GM21737 (cell line): Measurements from ENCODE around the gene TCP11.

Experiments
- ATAC-seq: cut with Tn5 transposase; IDR thresholded peaks from one replicate; pipeline ENCODE4 v1.9.1; 2021; ENCODE audit warnings: mild to moderate bottlenecking, moderate library complexity; ENCODE audit not compliant: unreplicated experiment

TCP11 gene

DNA sequence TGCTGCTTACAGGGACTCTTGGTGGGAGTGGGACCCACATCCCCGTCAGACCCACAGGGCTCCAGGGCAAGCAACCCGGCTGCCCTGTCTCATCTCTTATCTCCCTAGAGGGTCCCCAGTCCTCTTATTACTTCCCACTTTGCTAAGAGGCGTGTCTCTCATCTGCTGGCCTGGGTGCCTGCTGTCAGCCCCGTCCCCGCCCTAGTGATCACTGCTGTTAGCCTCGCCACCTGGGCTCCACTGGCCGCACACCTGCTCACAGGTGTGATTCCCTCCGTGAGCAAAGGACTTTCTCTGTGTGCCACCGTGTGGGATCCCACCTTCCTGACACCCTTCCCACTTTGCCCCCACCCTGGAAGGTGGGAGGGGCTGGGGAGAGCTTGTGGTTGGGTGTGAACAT, 57.6 kb downstream of the TCP11 start:
- no peak for ATAC-seq

DNA sequence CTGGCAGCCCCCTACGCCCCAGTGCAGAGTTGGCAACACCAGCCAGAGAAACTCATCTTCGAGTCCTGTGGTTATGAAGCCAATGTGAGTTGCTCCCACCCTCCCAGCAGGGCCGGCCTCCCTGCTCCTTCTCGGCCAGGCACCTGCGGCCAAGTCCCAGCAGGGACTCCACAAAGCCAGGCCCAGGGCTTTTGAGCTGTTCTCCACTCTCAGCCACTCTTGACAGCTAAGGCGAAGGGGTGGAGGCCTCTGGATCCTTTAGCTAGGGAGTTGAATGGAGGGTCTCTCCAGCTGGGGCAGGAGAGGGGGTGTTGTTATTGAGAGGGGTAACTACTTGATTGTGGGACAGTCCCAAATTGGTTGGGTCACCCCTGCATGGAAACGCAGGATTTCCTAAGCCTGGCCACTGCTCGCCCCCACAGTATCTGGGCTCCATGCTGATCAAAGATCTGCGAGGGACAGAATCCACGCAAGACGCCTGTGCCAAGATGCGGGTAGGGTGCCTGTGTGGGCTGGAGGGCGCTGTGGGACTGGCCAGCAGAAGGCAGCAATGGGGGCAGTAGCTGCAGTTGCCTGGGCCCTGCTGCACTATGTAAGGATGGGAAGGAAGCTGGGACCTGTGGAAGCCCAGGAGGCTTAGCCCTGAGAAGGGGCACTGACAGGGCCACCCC, 58.3 kb downstream of the TCP11 start:
- ATAC-seq: no peak

DNA sequence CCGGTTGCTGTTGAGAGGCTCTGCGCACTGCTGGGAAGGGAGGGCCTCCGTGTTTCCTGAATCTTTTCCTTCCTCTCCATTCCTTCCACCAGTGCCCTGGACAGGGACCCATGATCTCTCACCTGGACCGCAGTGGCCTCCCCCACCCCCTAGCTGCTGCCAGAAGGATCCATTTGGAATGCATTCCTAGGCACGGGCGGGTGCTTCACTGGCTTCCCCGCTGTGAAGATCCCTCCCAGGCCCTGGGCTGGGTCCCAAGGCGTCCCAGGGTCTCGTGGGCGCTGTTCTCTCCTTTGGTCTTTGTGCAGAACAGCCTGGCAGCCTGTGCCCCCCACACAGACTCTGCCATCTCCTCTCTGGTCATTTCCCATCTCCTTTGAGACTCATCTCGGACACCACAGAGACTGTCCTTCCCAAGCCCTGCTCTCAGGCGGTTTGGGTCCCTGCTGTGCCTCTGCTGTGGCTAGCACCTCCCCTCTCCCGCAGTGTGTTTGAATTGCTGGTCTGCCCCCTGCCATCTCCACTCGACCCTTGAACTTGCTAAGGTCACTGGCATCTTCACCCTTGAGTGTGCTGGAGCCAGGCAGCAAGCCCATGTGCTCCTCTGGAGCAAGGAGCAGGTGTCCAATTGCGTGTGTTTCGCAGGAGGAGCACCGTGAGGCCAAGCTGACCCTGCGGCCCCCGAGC, 59.0 kb downstream of the TCP11 start:
- no peak for ATAC-seq

DNA sequence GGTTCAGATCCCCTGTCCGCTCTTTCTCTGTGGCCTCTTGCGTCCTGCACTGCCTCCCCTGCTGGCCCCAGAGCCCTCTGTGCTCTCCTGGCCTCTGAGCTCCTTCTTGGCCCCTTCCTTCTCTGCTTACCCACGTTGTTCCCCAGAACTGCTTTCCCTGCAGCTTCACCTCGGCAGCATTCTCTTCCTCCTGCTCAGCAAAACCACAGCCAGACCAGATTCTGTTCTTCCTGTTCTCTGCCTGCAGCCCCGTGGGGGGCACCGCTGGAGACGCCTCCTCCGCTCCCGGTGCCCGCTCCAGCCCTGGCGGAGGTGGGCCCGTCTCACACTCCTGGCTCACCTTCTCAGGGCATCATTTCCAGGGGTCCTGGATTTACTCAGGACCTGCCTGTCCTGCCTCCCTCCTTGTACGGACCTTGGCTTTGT, 59.7 kb downstream of the TCP11 start:
- no peak for ATAC-seq

DNA sequence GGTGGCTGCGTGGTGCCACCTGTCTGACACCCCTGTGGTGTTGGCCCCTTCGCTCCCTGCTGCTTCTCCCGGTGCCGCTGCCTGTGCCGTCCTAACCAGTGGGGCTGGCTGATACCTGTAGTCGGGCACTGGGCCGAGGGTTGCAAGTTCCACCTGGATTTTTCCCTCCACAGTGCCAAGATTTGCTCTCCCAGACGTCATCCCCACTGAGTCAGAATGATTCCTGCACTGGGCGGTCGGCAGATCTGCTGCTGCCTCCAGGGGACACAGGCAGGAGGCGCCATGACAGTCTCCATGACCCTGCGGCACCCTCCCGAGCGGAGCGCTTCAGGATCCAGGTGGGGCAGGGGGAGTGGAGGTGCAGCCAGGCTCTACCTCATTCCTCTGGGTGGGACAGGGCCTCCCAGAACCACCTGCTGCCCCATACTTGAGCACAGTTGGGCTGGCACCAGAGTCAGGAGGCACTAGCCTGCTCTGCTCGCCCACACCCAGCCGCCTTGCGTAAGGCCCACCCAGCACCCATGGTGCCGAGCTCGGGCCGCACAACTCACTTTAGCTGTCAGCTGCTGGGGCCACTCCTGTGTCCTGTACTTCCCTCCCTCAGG, 60.2 kb downstream of the TCP11 start:
- no peak for ATAC-seq

DNA sequence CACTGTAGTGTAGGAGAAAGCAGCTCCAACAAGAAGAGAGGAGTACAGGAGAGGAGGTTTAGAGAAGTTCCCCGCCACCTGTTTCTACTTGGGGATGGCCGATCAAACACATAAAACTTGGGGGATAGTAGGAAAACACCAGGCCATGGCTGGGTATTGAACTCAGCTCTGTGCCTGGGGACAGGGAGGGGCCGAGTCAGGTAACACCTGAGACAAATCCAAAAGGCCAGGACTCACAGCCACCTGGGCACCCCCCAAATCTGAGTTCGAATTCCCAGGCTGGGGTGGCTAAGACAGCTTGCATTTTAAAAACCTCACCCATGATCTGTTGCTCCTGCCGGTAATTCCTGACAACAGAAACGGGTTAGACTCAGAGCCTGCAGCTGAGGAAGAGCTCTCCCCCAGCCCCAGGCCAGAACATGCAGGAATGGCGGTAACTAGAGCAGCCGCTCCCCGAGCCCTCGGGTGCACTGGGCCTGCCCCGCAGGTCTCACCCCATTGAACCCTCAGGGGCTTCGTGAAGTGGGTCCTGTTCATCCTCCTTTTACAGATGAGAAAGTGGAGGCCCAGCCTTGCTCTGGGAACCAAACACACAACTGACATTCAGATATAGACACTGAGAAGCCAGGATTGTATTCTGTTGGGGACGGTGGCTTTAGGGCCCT, 61.0 kb downstream of the TCP11 start:
- ATAC-seq: no peak

DNA sequence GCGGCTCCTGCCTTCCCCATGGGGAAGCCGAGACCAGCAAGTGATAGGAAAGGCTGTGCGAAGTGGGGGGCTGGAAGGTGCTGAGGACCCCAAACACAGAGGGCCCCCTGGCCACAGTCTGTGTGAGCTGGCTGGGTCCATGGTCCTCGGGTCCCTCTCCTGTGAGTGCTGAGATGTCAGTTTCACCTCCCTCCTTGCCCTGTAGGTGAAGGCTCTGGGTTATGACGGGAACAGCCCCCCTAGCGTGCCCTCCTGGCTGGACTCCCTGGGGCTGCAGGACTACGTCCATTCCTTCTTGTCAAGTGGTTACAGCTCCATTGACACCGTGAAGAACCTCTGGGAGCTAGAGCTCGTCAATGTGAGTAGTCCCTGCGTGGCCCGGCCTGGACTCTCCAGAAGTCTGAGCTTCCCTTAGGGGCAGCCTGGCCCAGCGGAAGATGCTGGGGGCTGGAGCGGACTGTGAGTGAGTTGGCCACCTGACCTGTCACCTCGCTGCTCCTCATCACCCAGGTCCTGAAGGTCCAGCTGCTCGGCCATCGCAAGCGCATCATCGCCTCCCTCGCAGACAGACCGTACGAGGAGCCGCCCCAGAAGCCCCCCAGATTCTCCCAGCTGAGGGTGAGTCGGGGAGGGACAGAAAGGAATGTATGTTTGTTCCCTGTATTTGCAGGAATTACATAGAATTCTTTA, 61.7 kb downstream of the TCP11 start:
- no peak for ATAC-seq

DNA sequence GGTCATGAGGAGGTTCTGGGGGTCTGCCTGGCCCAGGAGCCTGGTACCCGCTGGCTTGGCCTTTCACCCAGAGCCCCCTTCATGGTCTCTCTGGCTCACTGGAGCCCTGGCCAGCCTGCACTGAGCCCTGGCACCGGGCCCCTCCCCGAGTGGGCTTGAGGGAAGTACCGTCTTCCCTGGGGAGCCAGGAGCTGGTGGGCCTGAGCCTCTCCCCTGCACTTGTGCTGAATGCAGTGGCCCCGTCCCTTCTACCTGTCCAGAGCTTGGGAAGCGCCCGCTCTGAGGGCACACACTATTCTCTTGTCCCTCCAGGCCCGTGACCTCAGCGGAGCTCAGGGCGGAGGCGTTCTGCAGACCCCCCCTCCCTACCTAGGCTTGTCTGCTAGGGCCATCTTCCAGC, 62.2 kb downstream of the TCP11 start:
- ATAC-seq: no peak

DNA sequence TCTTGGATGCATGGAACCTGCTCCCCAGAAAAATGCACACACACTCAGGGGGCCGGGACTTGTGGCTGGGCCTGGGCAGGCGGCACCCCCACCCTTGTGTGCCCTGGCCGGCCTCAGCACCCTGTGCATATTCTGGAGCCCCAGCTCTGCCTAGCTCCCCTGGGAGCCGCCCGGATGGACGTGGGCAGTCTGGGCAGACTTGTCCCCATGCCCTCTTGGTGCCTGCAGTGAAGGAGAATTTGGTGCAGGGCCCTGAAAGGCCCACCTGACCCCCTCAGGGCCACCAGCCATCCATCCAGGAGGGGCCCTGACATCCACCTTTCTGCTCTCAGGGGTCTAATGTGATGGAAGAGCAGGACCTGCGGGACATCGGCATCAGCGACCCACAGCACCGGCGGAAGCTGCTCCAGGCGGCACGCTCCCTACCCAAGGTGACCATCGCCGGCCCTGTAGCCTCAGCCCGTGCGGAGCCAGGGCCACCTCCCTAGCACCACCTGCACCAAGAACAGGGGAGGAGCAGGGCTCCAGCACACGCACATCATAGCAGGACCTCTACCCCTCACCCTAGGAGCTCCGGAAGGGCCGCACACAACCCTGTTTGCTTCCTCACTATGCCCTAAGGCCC, 62.8 kb downstream of the TCP11 start:
- ATAC-seq: no peak

DNA sequence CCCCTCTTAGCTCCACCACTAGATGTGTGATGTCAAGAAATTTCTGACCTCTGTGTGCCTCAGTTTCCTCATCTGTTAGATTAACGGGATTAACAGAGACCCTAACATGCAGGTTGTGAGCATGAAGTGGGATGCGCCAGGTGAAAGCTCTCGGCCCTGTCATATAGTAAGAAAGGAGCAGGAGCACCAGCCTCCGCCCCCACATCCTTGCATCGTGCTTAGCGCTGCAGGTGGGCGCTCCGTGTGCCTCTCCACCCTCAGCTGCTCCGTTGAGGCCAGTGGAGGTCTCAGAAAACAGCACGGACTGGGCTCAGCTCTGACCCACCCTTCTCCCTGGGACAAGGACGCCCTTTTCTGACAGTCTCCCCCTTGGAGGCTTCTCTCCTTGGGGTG, 63.4 kb downstream of the TCP11 start:
- no peak for ATAC-seq

DNA sequence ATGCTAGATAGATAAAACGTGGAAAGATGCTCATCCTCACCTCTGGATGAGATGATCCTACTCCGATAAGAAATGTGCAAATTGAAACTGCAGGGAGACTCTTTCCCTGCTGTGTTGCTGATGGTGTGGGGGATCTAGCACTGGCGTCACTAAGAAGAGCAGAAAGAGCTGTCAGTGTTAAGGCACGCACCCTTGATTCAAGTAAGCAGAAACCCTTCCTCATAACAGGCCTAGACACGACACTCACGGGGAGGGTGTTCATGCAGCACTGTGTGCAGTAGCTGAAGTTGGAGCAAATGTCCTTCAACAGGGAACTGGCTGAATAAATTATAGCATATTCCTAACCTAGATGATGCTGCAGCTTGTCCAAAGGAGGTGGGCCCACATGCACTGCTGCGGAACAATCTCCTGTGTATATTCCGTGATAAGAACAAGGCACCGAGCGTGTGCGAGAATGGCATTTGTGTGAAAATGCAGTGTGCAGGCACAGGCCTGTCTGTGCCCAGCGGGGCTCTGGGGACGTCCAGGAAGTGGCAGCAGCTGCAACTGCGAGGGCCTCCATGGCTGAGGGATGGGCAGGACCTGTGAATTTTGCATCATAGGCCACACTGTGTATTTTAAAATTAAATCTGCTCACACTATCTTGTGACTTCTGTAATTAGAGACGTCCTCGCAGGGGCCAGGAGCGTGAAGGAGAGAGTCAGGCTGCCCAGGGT, 64.0 kb downstream of the TCP11 start:
- ATAC-seq: no peak

DNA sequence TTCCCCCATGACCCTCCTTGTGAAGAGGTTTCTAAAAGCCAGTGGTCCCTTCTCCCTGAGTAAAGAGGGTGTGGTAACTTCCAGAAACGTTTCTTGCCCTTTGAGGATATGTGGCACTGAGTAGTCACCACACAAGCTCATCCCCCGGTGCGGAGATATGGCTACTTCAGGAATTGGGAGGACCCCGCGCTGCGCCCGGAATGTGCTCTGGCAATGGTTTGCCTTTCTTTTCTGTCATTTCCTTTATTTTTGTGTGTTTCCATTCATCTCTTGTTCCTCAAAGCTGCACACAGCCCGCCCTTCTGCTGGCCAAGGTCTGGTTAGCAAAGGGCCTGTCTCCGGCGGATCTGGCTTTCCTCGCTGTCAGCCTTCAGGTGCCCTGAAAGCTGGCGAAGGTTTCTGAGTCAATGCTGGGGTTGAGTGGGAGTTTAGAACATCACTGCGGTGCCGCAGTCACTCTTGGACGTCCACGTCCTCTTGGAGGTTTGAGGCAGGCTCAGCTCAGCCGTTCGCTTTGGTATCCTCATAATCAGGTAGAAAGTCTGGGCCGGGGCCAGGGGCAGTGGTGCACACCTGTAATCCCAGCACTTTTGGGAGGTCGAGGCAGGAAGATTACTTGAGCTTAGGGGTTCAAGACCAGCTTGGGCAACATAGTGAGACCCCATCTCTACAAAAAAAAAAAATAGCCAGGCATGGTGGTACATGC, 67.2 kb downstream of the TCP11 start:
- ATAC-seq: no peak

DNA sequence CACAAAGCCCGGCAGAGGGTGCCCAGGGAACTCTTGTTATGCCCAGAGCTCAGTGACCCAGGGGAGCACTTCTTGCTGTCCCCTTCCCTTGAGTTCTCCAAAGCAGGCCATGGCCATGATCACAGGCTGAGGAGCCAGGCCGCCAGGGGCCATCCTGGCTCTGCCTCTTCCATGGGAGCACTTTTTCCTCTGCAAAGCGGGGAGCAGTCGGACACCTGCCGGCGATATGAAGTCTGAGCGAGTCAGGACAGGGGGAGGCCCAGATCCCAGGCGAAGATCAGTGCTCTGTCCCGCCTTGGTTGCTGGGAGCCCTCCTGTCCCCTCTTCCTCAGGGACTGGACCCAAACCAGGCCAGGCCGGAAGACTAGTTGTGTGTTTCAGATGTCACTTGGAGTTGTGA, 67.9 kb downstream of the TCP11 start:
- no peak for ATAC-seq

DNA sequence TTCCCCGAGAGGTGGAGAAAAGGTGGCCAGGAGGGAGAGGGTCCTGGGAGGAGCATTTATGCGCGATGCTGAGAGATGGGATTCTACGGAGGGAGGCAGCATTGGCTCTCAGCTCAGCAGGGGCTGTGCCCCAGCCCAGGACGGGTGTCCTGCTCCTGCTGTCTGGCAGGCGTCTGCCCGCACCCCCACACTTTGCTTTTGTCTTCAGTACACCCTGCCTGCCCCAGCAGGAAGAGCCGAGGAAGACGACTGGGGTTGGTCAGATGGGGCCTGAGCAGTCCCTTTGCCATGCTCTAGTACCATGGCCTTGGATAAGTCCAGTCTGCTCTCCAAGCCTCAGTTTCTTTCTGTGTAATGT, 68.5 kb downstream of the TCP11 start:
- no peak for ATAC-seq

DNA sequence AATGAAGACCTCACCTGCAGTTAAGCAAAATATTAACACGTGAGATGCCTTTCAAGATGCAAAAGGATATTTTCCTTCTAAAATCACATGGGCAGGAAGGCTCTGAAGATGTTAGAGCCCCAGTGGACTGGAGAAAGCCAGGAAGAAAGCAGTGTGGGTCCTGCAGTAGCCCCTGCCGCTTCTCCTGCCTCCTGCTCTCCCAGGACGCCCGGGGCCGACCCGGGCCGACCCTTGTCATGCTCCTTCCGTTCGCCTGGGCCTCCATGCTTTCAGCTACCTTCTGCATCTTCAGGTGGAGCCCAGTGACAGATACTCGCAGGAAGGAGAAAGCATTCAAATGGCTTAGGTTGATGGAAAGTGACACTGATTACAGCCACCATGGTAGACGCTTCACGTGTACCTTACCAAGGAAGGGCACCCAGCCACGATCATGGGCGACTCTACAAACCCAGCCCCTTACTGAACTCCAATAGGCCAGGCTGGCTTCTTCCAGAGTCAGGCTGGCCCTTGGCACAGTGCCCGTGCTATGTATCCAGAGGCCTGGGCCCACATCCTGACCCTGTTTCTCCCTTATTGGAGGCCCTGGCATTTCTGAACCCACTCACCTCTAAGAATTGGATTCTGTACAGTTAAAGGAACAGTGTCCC, 69.0 kb downstream of the TCP11 start:
- ATAC-seq: no peak

DNA sequence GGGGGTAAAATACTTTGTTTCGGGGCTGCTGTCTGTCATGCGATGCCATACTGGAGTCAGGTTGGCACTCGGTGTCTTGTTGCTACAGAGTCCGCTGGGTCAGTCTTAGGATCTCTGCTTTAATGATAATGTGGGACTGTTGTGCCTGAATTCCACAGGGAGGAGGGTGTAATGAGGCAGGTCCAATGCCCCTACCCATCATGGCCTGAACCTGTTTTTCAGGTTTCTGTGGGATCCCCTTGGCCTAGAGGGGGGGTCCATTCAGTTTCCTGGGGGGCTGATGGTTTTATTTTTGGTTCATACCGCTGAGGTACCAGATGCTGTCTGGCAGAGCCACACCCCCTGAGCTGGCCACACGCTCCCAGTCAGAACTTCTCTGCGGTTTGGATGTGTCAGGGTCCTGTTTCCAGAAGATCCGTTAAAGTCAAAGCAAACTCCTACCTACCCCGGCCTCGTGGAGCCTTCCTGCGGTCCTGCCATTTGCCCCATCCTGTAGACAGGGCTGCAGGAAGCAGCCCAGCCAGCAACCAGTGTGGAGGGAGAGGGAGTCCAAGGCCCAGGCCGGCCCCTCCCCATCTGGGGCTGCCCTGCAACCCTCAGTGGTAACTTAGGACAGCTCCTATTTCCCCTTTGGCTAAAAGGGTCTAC, 69.7 kb downstream of the TCP11 start:
- no peak for ATAC-seq

DNA sequence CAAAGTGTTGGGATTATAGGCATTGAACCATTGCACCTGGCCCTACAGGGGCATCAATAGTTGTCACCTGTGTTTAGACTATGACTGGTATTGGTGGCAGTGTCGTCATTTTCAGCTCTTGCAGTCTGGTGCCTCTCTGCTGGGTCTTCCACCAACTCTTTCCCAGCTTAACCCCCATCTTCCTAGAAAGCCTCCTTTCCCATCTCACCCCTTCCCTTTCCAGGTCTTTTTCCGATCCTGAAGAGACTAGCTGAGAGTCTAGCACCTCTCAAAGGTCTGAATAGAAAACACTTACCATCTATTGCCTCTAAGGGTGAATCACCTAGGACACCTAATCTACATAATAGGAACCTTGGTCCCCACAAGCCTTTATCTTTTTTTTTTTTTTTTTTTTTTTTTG, 71.0 kb downstream of the TCP11 start:
- no peak for ATAC-seq

DNA sequence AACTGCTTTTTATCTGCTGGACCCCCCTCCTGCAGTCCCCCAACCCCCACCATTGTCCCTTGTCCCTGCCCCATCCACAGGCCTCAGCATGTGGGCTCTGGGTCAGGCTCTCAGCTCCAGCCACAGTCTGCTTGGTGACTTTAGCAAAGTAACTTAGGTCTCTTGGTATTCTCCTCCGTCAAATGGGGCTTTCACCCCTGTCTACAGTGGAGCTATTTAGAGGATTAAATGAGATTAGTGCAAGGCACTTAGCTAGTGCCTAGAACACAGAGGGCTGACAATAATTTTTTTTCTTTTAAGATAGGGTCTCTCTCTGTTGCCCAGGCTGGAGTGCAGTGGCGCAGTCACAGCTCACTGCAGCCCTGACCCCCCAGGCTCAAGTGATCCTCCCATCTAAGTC, 71.9 kb downstream of the TCP11 start:
- ATAC-seq: no peak

DNA sequence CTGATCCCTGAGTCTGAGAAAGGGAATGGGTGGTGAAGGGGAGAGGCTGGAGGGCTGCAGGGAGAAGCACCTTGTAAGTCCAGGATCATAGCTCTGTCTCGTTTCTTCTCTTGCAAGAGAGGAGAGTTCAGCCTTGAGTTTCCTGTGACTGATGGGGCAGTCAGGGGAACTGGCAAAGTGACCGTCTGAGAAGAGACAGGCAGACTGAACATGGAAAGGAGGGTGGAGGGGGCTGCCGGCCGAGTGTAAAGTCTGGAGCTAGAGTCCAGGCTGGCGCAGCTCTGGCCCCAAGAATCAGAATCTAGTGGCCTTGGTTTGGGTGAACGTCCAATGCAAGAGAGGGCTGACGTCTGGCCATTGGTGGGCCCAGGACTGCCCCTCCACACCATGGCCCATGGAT, 72.5 kb downstream of the TCP11 start:
- no peak for ATAC-seq
